ENCODE data around the gene GARIN3.

GARIN3 gene

DNA sequence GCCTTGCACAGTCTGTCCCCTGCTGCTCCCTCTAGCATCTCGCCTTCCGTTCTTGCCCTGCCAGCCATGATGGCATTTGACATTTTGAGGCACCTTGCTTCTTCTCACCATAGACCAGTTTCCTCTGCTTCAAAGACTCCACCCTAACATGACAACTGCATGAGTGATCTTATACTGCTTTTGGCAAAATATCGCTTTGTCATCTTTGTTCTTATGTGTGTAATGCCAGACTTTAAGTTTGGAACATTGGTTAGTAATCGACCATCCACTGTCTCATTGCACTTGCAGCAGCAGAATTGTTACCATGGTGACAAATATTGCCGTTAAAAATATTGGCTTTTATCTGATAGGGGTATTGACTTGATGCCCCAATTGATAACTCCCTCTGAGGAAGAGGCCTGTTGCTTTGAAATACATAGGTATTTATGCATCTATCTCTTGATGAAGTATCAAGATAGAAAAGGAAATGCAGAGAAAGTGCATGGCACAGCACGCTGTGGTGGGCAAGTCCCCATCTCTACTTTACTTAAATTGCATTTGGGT, 6.8 kb downstream of the GARIN3 start:
- in situ Hi-C loops (cut with HindIII; ENCODE audit: low pct_ligation_motif_present, low pct_unique_long_range_greater_than_20kb, low sequenced_read_pairs), result no loop called here
- DNase-seq, result no peak

DNA sequence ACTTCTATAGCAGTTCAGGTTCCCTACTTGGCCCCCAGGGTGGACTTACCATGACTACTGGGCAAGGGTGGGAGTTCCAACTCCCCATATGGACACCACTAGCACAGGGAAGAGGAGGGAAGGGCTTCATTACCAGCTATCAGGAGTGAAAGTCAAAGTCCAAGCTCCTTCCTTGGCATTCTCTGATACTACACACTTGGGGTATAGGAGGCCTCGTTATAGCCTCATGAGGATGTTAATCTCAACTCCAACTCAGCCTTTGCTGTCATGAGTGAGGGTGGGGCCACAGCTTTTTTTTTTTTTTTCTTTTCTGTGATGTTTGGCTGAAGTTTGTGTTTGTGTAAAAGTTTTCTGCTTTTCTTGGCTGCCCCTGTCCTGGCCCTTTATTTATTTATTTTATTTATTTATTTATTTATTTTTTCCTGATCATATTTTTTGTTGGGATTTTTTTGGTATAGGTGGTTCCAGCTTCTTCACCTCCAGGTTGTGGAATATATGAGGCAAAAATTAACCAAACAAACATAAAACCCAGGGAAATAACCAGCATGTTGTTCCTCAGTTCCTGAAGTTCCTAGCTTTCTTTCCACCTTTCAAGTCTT, 8.7 kb downstream of the GARIN3 start:
- no peak for DNase-seq
- in situ Hi-C loops (cut with HindIII; ENCODE audit: low pct_ligation_motif_present, low pct_unique_long_range_greater_than_20kb, low sequenced_read_pairs), result no loop called here

- in situ Hi-C loops (cut with HindIII; ENCODE audit: low pct_ligation_motif_present, low pct_unique_long_range_greater_than_20kb, low sequenced_read_pairs), result no loop called here
- DNase-seq, result no peak
These were observed 10.8 kb downstream of the GARIN3 start for GRCh38 chr5:157155297-157155696.

DNA sequence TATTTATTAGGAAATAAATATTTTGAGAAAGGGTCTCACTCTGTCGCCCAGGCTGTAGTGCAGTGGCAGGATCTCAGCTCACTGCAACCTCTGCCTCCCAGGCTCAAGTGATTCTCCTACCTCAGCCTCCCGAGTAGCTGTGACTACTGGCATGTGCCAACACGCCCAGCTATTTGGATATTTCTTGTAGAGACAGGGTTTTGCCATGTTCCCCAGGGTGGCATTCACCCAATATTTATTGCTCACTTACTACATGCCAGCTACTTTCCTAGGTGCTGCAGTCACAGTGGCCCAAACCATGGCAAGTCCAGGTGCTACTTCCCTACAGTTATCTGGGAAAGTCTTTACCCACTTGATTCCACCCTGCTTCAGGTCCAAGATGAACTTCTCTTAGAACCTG, 15.1 kb downstream of the GARIN3 start:
- in situ Hi-C loops (cut with HindIII; ENCODE audit: low pct_ligation_motif_present, low pct_unique_long_range_greater_than_20kb, low sequenced_read_pairs), result no loop called here
- DNase-seq, result no peak

DNA sequence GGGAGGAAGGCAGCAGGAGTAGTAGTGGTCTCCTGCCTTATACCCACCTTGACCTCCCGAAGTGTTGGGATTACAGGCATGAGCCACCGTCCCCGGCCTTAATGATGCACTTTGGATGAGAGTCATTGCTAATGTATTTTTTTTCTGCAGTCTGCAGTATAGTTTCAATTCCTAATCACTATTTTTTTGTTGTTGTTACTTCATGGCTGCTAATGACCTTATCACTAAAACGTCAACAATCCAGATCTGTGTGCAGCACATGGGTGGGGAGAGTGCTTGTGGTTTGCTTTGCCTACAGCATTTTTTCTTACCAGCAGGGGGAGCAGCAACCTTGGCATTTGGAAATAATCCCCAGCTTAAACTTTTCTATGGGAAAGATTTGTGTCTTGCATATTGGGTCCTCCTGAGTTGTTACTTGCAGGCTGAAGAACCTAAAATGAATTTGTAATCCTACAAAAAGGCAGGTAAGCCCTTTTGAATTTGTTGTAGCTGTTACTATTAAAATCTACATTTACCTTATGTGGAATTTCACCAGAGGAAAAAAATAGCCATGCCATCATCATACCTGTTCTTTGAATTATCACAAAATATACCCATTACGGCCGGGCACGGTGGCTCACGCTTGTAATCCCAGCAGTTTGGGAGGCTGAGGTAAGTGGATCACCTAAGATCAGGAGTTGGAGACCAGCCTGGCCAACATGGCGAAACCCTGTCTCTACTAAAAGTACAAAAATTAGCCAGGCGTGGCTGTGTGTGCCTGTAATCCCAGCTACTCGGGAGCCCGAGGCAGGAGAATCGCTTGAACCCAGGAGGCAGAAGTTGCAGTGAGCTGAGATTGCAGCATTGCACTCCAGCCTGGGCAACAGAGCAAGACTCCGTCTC, 17.1 kb downstream of the GARIN3 start:
- DNase-seq, result peak; percentile 57
- in situ Hi-C loops (cut with HindIII; ENCODE audit: low pct_ligation_motif_present, low pct_unique_long_range_greater_than_20kb, low sequenced_read_pairs), result no loop called here

- peak; percentile 23 for DNase-seq
- in situ Hi-C loops (cut with HindIII; ENCODE audit: low pct_ligation_motif_present, low pct_unique_long_range_greater_than_20kb, low sequenced_read_pairs), result no loop called here
These were observed 22.7 kb downstream of the GARIN3 start for GRCh38 chr5:157143127-157143971.

GRCh38 chr5:157142317-157143126, 23.5 kb downstream of the GARIN3 start, which contains the start of gene MED7:
TSS of gene MED7 (minus strand) at chr5:157142865. CDS start at chr5:157139431, 3,434 bp downstream.
- in situ Hi-C loops (cut with HindIII; ENCODE audit: low pct_ligation_motif_present, low pct_unique_long_range_greater_than_20kb, low sequenced_read_pairs), result no loop called here
- DNase-seq, result peak; percentile 98

DNA sequence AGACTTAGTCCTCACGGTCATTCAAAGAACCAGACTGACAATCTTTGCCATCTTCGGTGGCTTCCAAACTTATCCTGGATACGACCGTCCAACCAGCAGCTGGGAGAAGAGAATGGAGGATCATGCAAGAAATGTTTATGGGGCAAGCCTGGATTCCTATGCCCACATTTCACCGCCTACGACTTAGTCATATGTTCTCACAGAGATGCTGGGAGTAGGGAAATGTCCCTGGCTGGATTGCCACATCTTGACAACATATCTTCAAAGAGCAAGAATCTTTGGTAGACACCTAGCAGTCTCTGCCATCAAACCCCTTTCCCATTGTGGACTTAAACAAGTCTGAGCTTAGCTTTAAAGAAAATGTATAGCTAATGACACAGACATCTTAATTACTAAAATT, 28.4 kb downstream of the GARIN3 start:
- in situ Hi-C loops (cut with HindIII; ENCODE audit: low pct_ligation_motif_present, low pct_unique_long_range_greater_than_20kb, low sequenced_read_pairs), result no loop called here
- no peak for DNase-seq

DNA sequence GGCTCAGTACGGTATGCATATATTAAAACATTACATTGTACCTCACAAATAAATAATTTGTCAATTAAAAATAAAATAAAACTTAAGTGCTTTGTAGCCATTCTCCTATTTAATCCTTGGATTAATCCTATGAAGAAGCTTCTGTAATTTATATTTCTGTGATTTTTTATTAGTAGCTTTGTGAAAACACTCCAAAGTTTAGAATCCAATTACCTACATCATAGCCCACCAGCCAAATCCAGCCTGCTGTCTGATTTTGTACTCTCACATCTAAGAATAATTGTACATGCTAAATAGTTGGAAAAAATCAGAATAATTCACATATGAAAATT, 33.8 kb downstream of the GARIN3 start:
- in situ Hi-C loops (cut with HindIII; ENCODE audit: low pct_ligation_motif_present, low pct_unique_long_range_greater_than_20kb, low sequenced_read_pairs), result no loop called here

GRCh38 chr5:157130925-157131324, 35.1 kb downstream of the GARIN3 start:
- in situ Hi-C loops (cut with HindIII; ENCODE audit: low pct_ligation_motif_present, low pct_unique_long_range_greater_than_20kb, low sequenced_read_pairs), result no loop called here
- DNase-seq, result peak; percentile 53

More for the DNA sequence above, 33.8 kb downstream of the GARIN3 start:
- DNase-seq, result no peak

DNA sequence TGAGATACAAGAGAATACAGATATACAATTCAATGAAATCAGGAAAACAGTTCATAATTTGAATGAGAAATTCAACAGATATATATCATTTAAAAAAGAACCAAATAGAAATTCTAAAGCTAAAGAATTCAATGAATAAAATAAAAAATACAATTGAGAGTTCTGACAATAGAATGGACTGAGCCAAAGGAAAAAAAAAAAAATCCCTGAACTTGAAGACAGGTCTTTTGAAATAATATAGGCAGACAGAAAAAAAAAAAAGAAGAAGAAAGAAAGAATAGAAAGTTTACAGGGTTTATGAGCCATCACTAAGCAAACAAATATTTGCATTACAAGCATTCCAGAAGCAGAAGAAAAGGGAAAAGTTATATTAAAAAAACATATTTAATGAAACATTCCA, 44.4 kb downstream of the GARIN3 start:
- no peak for DNase-seq
- in situ Hi-C loops (cut with HindIII; ENCODE audit: low pct_ligation_motif_present, low pct_unique_long_range_greater_than_20kb, low sequenced_read_pairs), result no loop called here

DNA sequence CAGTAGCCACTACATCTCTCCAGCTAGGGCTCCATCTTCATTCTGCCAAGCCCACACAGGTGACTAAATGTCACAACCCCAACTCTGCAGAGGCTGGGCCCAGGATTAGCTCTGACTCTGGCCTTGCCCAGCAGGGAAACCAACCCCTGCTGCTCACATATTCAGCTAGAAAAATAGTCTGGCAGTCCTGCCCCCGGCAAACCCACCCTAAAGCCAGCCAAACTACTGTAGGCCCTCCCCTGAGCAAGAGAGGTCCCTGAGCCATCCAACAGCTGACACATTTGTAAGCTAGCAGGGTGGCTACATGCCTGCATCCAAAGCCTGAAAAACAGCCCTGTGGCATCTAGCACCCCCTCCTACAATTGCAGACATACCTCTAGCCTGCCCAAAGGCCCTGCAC, 46.0 kb downstream of the GARIN3 start:
- in situ Hi-C loops (cut with HindIII; ENCODE audit: low pct_ligation_motif_present, low pct_unique_long_range_greater_than_20kb, low sequenced_read_pairs), result no loop called here
- no peak for DNase-seq

DNA sequence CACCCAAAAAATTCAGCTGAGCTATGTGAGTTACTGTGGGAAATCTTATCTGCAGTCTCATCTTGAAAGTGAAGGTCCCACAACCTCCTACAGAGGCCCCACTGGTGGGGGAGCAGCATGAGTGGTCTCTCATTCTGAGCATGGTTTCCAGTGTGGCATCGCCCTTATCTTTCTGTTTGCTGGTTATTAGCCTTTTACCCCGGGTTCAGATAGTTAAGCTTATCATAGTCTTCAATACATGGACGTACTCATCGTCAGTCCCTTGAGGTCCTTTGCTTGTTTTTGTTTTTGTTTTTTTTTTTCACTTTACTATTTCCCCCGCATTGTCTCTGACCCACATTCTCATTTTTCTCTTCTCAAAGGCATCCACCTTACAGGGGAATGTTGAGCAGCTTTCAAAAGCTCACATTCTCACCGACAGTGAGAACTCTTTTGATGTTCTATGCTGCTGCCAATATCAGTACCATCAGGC, 49.5 kb downstream of the GARIN3 start:
- in situ Hi-C loops (cut with HindIII; ENCODE audit: low pct_ligation_motif_present, low pct_unique_long_range_greater_than_20kb, low sequenced_read_pairs), result no loop called here
- DNase-seq, result no peak

GRCh38 chr5:157115502-157115901, 50.6 kb downstream of the GARIN3 start:
- in situ Hi-C loops (cut with HindIII; ENCODE audit: low pct_ligation_motif_present, low pct_unique_long_range_greater_than_20kb, low sequenced_read_pairs), result no loop called here
- no peak for DNase-seq

- no peak for DNase-seq
- in situ Hi-C loops (cut with HindIII; ENCODE audit: low pct_ligation_motif_present, low pct_unique_long_range_greater_than_20kb, low sequenced_read_pairs), result no loop called here
These were observed 51.1 kb downstream of the GARIN3 start for GRCh38 chr5:157115012-157115411.

DNA sequence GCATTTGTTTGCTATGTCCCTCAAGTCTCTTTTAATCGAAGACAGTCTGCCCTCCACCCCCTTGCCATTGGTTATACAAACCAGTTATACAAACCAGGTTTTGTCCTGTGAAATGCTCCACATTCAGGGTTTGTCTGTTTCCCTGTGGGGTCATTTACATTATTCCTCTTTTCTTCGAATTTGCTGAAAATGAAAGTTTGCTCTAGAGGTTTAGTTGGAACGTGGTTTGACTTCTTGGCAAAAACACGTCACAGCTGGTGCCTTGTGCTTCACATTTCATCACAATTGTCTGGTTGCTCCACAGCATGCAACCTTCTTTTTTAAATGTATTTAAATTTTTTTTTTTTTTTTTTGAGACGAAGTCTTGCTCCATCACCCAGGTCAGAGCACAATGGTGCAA, 53.1 kb downstream of the GARIN3 start:
- DNase-seq, result no peak
- in situ Hi-C loops (cut with HindIII; ENCODE audit: low pct_ligation_motif_present, low pct_unique_long_range_greater_than_20kb, low sequenced_read_pairs), result no loop called here

All from ACHN (cell line).